B cell (primary cell): ENCODE data around the gene TTC23.

ENCODE experiments used
- EZH2 ChIP-seq: IDR thresholded peaks from 2 replicates; pipeline ENCODE4 v1.6.1; 2012; ENCODE audit warnings: borderline replicate concordance, low read depth, mild to moderate bottlenecking, moderate library complexity, low read length; ENCODE audit not compliant: insufficient read depth, poor library complexity, severe bottlenecking
- TF ChIP-seq, protein P1 (sequence below): fragments of 200-600 bp; IDR thresholded peaks from one replicate; pipeline ENCODE4 v1.8.0; 2022; ENCODE audit warnings: antibody characterized with exemption, mild to moderate bottlenecking

DNA sequence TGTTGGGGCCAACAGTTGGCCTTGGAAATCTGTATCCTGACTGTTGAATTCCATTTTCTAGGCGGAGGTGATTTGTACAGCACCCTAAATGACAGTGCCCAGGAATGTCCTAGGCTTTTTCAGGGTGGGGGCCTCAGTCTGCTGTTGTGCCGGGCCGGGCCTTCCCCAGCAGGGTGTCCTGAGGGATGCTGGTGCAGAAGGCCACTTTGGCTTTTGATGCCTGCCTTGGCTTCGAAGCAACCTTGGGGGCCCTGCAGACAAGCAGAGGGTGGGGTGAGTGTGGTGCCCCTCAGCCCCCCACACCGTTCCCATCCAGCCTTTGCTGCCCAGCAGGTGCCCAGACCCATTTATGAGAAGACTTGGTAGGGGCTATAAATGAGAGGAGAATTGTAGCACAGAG is 111.5 kb downstream of the TTC23 start:
- TF ChIP-seq, protein P1, sequence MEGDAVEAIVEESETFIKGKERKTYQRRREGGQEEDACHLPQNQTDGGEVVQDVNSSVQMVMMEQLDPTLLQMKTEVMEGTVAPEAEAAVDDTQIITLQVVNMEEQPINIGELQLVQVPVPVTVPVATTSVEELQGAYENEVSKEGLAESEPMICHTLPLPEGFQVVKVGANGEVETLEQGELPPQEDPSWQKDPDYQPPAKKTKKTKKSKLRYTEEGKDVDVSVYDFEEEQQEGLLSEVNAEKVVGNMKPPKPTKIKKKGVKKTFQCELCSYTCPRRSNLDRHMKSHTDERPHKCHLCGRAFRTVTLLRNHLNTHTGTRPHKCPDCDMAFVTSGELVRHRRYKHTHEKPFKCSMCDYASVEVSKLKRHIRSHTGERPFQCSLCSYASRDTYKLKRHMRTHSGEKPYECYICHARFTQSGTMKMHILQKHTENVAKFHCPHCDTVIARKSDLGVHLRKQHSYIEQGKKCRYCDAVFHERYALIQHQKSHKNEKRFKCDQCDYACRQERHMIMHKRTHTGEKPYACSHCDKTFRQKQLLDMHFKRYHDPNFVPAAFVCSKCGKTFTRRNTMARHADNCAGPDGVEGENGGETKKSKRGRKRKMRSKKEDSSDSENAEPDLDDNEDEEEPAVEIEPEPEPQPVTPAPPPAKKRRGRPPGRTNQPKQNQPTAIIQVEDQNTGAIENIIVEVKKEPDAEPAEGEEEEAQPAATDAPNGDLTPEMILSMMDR: no peak
- no peak for TF ChIP-seq EZH2
